ENCODE data around the gene NEGR1.
"Not testable (repeated sequence)": the region's sequence is repeated elsewhere in the genome, so short reads cannot be mapped to it uniquely, and the experiment has no call there.

Gene NEGR1

DNA sequence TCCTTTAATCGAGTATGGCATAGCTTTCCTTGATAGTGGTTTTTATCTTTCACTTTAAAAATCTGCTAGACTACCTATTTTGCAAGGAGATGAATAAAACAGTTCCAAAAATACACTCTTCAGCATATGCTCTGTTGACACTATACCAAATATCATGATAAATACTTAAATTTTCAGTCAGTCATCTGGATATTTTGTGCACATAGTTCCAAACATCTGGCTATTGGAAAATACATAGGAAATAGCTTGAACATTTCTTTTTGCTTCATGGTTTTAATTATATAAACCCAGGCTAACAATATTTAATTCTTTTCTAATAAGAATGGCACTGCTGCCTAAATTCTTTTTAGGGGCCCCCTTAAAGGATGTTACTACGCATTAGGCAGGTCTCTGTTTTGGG is 342.1 kb downstream of the NEGR1 start:
- DNase-seq (ENCODE audit: low read depth), result no peak

DNA sequence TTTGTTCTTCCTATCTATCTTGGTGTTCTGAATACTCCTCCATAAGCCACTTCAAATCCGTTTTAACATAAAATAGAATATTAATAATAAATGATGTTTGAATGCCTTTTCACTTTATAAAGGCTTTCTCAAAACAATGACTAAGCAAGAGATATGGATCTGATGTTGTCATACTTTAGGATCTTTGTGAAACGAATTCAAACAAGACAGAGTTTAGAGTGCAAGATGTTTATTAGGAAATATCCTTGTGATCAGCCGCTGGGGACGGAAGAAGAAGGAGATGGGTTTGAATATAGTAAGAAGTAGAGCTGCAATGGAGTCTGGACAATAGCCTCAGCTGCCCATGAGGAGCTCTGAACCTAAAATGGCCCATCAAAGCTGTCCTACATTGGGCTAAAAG is 351.8 kb downstream of the NEGR1 start:
- DNase-seq (ENCODE audit: low read depth), result no peak

DNA sequence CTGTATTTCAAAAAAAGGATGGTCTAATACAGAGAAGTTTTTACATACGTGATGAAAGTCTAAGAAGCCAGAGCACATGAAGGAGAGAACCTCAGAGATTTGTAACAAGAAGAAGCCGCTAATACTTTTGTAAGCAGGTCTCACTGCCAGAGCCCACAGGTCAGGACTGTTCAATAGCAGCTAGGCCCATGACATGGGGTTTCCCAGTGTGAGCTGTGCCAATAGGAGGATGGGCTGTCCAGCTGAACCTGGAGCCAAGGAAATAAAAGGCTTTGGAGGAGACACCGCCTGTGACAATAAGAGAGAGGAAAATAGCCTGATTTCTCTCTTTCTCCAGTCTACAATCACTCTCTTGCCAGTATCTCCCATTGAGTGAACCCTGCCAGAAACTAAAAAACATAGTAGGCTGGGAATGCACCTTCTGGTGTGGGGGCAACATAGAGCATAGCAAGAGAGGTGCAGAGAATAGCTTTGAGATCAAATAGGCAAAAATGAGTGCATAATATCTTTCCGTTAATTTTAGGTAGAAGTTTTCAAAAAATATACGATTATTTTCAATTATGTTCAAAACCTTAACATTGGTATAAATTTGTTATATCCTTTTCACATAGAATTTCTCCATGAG is 360.3 kb downstream of the NEGR1 start:
- DNase-seq (ENCODE audit: low read depth), result no peak

DNA sequence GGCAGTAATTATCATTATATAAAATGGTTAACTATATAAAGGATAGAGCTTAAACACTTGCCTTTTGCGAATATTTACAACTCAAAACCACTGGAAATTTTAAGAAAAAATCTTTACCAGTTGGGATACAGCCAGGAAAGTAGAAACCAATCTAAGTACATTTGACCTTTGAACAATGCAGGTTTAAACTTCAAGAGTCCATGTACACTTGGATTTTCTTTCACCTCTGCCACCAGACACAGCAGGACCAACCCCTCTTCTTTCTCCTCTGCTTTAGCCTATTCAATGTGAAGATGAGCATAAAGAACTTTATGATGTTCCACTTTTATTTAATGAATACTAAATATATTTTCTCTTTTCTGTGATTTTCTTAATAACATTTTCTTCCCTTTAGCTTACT is 361.1 kb downstream of the NEGR1 start:
- no peak for DNase-seq (ENCODE audit: low read depth)

- DNase-seq (ENCODE audit: low read depth), result no peak
Observed at GRCh38 chr1:71920556-71920955, 361.8 kb downstream of the NEGR1 start.

DNA sequence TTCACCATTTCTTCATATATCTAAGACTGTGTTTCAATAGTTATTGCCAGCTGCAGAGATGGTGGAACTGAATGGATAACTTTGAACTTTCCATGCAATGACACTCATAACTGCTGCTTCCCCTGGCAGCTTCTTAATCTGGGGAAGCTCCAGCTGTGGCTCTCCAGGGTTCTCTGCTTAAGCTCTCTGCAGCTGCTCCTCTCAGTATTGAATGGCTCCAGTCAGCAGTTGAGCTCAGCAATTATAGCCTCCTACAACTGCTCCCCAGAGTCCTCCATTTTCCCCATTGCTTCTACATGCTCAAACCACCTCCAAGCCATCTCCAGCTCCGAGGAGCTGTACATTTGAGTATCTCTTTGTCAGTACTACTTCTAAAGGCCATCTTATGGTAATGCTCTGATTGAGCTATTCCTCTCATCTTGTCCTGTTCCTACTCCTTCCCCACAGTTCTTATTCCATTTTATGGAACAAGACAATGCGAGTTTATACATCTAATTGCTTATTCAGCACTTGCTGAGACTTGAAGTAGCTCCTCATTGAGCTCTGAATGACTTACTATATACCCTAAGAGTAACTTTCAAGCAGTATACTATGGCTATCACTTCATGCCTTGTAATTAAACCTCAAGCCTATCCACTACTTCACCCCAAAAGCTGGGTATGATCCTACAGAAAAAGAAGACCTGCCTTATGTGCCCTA is 362.4 kb downstream of the NEGR1 start:
- DNase-seq (ENCODE audit: low read depth), result no peak

DNA sequence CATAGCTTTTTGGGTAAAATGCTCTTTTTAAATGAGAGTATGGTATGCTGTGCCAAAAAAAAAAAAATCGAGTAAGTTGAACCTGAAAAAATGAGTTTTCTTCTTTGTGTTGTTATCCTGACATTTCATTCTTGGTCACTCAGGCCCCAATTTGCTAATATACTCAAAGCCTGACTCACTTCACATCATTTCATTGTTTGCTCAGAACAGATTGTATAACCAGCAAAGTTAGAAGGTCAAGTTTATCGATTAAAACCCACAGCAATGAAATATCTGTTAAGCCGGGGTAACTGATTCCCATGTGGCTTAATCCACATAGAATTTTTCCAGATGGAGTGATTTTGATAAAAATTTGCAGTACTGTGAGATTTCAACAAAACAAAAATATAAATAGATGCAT is 363.7 kb downstream of the NEGR1 start:
- DNase-seq (ENCODE audit: low read depth), result no peak

DNA sequence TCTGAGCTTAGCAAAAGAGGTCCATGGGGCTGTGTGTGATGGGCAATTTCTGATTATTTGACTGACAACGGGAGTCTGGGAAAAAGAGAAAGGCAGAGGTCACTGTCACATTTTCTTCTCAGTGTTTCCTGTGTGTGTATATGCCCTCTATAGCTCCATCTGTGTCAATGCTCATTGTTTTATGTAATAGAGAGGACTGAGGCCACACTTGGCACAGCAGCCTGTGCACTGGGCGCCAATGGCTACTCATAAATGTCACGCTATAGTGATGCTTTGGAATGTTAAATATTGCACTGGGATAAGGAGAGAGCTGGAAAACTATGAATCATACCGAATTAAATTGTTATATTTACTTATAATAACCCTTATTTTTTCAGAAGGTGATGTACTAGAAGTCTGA is 365.4 kb downstream of the NEGR1 start:
- no peak for DNase-seq (ENCODE audit: low read depth)

DNA sequence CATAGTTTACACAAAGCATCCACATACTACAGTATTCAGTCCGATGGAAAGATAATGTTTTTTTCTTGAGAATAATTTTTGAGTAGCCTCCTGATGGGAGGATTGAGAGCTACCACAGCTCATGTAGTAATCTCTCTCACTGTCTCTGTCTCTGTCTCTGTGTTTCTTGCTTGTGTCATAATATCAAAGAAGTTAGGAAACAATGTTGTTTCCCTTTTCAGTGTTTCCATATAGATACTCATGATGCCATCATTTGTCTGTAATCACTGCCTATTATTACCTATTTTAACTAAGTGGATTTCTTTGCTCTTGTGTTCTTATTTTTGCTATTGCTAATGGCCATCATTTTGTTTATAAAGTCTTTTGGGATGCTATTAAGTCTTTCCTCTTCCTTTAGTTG is 367.7 kb downstream of the NEGR1 start:
- no peak for DNase-seq (ENCODE audit: low read depth)

DNA sequence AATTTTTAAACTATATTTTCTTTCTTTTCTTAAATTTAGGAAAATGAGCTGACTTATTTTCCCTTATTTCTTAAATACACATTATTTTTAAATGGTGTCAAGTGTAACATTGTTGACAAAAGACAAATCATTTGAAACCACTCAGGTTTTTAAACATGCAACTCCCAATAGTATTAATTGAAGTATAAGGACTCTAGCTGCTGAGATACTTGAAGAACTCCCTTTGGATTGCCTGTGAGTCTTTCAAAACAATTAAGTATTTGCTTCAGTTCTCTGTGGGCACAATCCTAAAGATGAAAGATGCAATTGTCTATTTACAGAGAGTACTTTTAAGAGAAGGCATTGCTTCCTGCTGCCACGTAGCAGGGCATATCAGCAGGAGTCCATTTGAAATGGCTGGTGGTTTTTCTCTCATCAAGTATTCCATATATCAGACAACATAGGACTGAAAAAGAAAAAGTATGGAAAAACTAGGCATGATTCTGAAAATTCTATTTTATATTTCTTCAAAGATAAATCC is 373.4 kb downstream of the NEGR1 start:
- DNase-seq (ENCODE audit: low read depth), result no peak

GRCh38 chr1:71908303-71908702 is 374.0 kb downstream of the NEGR1 start:
- DNase-seq (ENCODE audit: low read depth), result no peak

- no peak for DNase-seq (ENCODE audit: low read depth)
Observed at GRCh38 chr1:71899881-71900280, 382.5 kb downstream of the NEGR1 start.

GRCh38 chr1:71888166-71888565 is 394.2 kb downstream of the NEGR1 start:
- not testable (repeated sequence) for DNase-seq (ENCODE audit: low read depth)

DNA sequence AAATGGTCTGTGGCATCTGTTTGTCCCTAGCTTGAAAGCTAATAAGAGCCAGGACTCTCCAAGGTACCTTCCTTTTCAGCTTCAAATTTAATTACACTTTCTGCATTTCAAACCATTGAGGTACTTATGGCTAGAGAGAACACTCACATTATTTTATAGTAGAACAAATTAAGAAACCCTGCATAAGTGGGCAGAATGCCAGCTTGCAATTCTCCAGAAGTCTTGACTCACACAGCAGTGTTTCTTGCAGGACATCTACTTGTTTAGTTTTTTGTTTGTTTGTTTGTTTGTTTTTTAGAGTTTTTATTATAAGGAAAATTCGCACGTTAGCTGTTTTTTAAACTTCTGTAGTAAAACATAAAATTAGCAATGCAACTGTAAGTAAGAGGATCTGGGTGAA is 397.2 kb downstream of the NEGR1 start:
- no peak for DNase-seq (ENCODE audit: low read depth)

- DNase-seq (ENCODE audit: low read depth), result no peak
Observed at GRCh38 chr1:71882637-71883036, 399.7 kb downstream of the NEGR1 start.

- DNase-seq (ENCODE audit: low read depth), result no peak
Observed at GRCh38 chr1:71882226-71882625, 400.1 kb downstream of the NEGR1 start.

- DNase-seq (ENCODE audit: low read depth), result no peak
Observed at GRCh38 chr1:71881611-71882010, 400.7 kb downstream of the NEGR1 start.

DNA sequence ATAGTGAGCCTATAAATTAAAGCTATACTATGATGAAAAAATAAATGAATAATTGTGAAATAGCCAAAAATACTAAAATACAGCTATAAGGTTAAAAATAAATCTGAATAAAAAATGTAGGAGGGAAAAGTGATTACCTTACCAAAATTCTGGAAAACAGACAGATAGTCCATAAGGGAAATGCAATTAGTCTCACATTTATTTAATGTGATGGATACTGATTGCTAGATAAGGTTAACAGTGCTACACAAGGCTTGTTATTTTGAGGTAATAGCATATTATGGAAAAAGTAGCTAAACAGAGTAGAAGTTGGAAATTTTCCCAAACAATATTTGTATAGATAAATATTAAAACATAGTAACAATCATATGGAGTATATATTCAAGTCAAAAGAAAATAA is 413.0 kb downstream of the NEGR1 start:
- DNase-seq (ENCODE audit: low read depth), result no peak

- DNase-seq (ENCODE audit: low read depth), result no peak
Observed at GRCh38 chr1:71862756-71863155, 419.6 kb downstream of the NEGR1 start.

DNA sequence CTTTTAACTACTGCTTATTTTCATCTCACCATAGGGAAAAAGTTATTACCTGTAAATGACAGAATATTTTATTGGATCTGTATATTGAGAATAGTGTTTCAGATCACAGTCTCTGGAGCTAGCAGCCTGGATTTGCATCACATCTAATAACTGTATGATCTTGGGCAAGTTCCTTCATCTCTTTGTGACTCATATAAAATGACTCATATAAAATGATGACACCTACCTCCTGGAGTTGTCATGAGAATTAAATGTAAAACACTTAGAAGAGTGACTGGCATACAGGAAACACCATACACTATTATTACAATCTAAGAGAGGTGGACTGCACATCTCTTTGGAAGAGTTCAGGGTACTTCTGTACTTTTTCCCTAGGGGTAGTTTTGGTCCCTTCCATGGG is 421.3 kb downstream of the NEGR1 start:
- DNase-seq (ENCODE audit: low read depth), result no peak

DNA sequence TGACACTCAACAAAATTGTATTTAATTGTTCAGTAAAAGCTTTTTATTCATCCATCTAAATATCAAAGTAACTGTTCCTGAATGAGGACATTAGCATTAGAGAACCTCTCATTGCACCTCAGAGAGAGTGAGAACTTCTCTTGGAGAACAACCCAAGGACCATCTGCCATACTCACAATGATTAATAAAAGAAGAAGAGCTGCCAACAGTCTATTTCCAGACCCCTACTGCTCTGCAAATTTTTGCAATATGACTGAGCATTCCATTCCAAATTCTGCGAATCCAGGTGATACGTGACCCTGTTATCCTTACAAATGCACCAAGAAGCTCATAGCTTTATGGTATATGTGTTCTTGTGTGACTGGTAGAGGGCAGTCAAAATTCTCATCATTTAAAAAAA is 422.5 kb downstream of the NEGR1 start:
- DNase-seq (ENCODE audit: low read depth), result no peak

DNA sequence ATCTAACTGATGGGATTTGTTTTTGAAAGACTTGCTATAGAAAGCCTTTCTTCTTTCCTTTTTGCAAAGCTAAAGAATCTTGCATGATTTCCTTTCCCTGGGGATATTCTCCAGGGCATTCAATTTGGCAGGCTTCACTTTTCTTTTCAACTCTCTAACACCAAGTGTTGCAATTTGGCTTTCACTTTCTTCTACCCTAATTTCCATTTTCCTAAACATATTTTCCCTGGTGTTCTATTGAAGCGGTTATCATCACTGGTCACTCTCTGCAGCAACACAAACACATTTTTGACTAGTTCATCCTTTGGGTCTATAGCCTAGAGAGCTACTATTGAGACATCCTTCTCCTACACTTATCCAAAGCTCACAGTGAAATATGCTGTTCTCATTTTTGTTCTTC is 424.5 kb downstream of the NEGR1 start:
- DNase-seq (ENCODE audit: low read depth), result no peak

DNA sequence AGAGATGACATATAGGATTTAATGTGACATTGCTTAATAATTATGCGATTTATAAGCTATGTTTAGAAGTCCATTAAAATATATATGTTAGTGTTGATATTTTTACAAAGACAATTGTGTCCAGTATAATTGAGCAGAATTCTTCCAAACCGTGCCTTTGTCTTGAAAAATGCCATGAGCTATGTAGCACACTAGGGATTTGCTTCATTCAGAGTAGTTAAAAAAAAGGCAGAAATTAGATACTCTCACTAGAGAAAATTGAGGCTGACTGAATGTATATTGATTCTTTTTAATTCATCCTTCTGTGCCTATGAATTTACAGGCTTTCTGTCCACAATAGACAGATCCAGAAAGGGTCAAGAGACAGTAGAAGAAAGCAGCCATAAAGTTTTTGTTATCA is 429.0 kb downstream of the NEGR1 start:
- DNase-seq (ENCODE audit: low read depth), result no peak

DNA sequence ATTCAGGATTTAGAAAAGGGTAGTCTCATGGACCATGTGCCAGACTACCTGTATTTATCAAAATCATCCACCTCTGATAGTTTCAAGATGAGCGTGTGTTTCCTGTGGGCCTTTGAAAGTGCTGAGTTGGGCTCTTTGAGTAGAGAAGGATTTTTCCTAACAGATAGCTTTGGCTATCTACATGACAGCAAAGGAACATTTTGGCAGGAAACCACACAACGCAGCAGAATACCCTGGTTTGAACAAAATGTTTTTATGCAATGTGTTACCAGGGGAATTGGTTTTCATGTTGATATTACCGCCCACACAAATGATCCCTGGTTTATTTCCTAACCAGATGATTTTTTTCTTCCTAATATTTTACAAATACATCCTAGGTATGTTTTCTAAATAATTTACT is 431.4 kb downstream of the NEGR1 start:
- no peak for DNase-seq (ENCODE audit: low read depth)
